Activated CD8-positive, alpha-beta memory T cell treated with anti-CD3 and anti-CD28 coated beads, Interleukin-2, amount 10 ng/mL, durations not matched to agents 7 days and 5 days (primary cell): ENCODE results near the gene DHRS2. TPM values are rescaled to one million over a fixed set of nuclear protein-coding genes. Genes with fewer than 3 reads are reported as not detected.
"Not testable (repeated sequence)": the region's sequence is repeated elsewhere in the genome, so short reads cannot be mapped to it uniquely, and the experiment has no call there.

Experiments used
- ATAC-seq: fragments of 150-1000 bp; cut with Tn5 transposase; one replicate; pipeline ENCODE4 v1.10.0; 2021; ENCODE audit warnings: moderate library complexity
- CTCF ChIA-PET: fragments of 350-600 bp; sonication (Branson Sonifier 250); formaldehyde crosslinking; loops from one replicate; lab custom pipeline; 2021; ENCODE audit warnings: antibody characterized with exemption; lab: Charles Lee
- DNase-seq: peaks from one replicate; pipeline ENCODE4 v3.0.0-alpha.2; 2020
- H3K27ac Mint-ChIP-seq: one replicate; pipeline ENCODE4 v1.8.0; 2021; ENCODE audit warnings: mild to moderate bottlenecking, mixed read lengths
- H3K27me3 Mint-ChIP-seq: one replicate; pipeline ENCODE4 v1.8.0; 2021; ENCODE audit warnings: mixed read lengths
- H3K36me3 Mint-ChIP-seq: one replicate; pipeline ENCODE4 v1.8.0; 2021; ENCODE audit warnings: mild to moderate bottlenecking, mixed read lengths
- H3K4me1 Mint-ChIP-seq: one replicate; pipeline ENCODE4 v1.8.0; 2021; ENCODE audit warnings: mixed read lengths
- H3K4me3 Mint-ChIP-seq: one replicate; pipeline ENCODE4 v1.8.0; 2021; ENCODE audit warnings: mild to moderate bottlenecking, moderate library complexity, mixed read lengths
- H3K9me3 Mint-ChIP-seq: one replicate; pipeline ENCODE4 v1.8.0; 2022; ENCODE audit warnings: low read depth, mixed read lengths
- total RNA-seq, 2 experiments: library from RNA; stranded (reverse); gene quantifications; one replicate each; pipeline ENCODE4 v1.2.3, GENCODE V29; 2021

Gene DHRS2
- total RNA-seq, 2 experiments from 2014 or later, result 1.1 to 2.7 TPM

DNA sequence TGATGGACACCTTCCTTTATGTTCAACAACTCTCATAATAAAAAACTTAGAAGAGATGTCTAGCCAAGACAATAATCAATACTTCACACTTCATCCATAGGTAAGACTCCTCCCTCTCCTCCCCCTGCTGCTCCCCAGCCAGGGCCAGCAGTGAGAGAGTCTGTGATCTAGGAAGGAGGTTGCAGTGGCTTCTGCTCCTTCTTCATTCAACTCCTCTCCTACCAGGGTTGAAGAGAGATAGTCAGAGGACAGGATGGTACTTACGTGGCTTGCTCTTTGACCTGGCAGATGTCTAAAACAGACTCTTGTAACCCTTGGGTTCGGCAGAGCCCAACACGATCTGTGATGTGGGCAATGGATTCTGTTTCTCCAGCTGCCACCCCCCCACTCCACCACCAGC lies 31.0 kb downstream of the DHRS2 start:
- Mint-ChIP-seq H3K9me3 (no peaks in the 10 kb centered on the region), H3K36me3 (peaks cover 1% of the 10 kb centered on the region), H3K27me3 (peaks cover 8% of the 10 kb centered on the region), H3K27ac (no peak overlapping the region), H3K4me3 (no peak overlapping the region), H3K4me1 (peaks cover 3% of the 10 kb centered on the region)
- DNase-seq, result no peak
- no peak for ATAC-seq
- CTCF ChIA-PET, result interaction anchor here (1.6 to 6.6 kb wide), 2 partner anchors 34 to 79 kb away, joined by 4 to 42 read pairs; no protein-coding TSS in a partner anchor

DNA sequence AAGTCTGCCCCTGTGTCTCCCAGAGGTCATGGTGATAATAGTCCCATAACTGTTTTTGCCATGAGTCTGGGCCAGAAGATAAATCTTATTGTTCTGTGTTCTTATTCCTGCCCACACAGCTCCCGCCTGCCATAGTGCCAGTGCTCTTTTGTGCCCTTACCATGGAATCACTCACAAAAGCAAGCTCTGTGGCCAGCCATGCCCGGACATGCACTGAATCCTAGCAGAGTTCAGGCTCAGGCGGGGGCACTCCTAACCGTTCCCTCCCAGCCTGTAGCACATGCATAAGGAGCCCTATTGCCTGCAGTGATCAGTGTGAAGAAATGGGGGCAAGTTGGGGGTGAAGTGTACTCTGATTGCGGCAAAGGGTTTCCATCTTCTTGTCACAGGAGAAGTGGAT lies 33.3 kb downstream of the DHRS2 start:
- Mint-ChIP-seq H3K27ac (no peak overlapping the region), H3K9me3 (no peaks in the 10 kb centered on the region), H3K36me3 (peaks cover 1% of the 10 kb centered on the region), H3K4me3 (no peak overlapping the region), H3K27me3 (peaks cover 8% of the 10 kb centered on the region), H3K4me1 (peaks cover 3% of the 10 kb centered on the region)
- DNase-seq (no peak), ATAC-seq (no peak)
- CTCF ChIA-PET, result interaction anchor here (6.6 kb wide), 1 partner anchor 36 kb away, joined by 42 read pairs; no protein-coding TSS in a partner anchor

- H3K4me1 Mint-ChIP-seq, result peaks cover 3% of the 10 kb centered on the region
- H3K4me3 Mint-ChIP-seq, result no peak overlapping the region
- H3K9me3 Mint-ChIP-seq, result no peaks in the 10 kb centered on the region
- DNase-seq (no peak), ATAC-seq (no peak)
- H3K27me3 Mint-ChIP-seq, result peaks cover 8% of the 10 kb centered on the region
- CTCF ChIA-PET, result interaction anchor here (6.6 kb wide), 1 partner anchor 37 kb away, joined by 42 read pairs; no protein-coding TSS in a partner anchor
- no peak overlapping the region for H3K27ac Mint-ChIP-seq
- peaks cover 1% of the 10 kb centered on the region for H3K36me3 Mint-ChIP-seq
Observed at GRCh38 chr14:23670481-23670880, 34.3 kb downstream of the DHRS2 start.

DNA sequence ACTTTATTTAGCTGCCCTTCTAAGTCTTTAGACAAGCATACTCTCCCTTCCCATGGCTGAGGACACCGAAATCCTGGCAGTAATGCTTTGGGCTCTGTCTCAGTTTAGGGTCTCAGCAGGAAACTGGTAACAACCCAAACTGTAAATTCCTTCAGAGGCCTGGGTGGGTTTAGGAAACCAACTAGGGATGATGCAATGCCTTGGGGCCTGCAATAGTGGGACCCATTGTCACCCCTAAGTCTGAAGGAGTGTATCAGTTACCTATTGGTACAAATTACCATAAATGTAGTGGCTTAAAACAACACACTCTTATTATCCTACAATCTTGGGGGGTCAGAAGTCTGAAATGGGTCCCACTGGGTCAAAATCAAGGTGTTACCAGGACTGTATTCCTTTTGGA lies 36.0 kb downstream of the DHRS2 start:
- Mint-ChIP-seq H3K4me3 (no peak overlapping the region), H3K27ac (no peak overlapping the region), H3K9me3 (no peaks in the 10 kb centered on the region), H3K27me3 (peaks cover 14% of the 10 kb centered on the region), H3K36me3 (peaks cover 1% of the 10 kb centered on the region), H3K4me1 (peaks cover 3% of the 10 kb centered on the region)
- CTCF ChIA-PET, result interaction anchor here (1.0 to 1.5 kb wide), 2 partner anchors 40 to 58 kb away, joined by 3 to 4 read pairs; no protein-coding TSS in a partner anchor
- DNase-seq (no peak), ATAC-seq (no peak)

DNA sequence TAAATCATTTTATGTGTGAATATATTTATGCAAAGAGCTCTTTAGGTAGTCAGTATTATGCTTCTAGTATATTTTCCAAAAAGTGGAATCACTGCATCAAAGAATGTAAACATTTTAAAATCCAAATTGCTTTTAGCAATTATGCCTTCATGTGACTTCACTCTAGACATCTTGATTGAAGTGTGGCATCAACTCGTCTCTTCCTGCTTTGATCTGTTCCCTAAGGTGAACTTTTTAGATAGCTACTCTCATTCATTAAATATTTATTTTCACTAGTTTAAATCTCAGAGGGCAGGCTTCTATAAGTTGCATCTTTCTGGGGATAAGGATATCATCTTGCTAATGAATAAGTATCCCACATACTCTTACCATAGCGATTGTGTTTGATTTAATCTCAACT lies 39.2 kb downstream of the DHRS2 start:
- Mint-ChIP-seq H3K4me3 (no peak overlapping the region), H3K27me3 (peaks cover 25% of the 10 kb centered on the region), H3K27ac (no peak overlapping the region), H3K4me1 (peaks cover 3% of the 10 kb centered on the region), H3K9me3 (no peaks in the 10 kb centered on the region), H3K36me3 (peaks cover 1% of the 10 kb centered on the region)
- DNase-seq (no peak), ATAC-seq (no peak)
- CTCF ChIA-PET, result interaction anchor here (1.2 kb wide), 1 partner anchor 44 kb away, joined by 9 read pairs; no protein-coding TSS in a partner anchor

DNA sequence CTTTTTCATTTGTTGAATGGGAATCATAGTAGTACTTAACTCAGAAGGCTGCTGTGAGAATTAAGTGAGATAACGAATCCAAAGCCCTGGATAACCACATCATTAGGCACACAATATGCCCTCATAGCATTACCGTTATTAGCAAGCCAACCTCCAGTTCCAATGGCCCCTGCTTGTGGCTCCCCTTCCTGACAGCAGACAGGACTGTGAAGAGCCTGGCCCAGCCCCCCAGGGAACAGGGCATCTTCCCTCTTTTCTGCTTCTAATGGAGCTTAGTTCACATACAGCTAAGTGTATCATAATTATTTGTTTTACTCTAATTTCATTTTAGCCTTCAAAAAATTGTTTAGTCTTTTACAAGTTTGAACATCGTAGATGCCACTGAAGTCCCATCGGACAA lies 39.7 kb downstream of the DHRS2 start:
- no peaks in the 10 kb centered on the region for H3K9me3 Mint-ChIP-seq
- no peak overlapping the region for H3K4me3 Mint-ChIP-seq
- no peaks in the 10 kb centered on the region for H3K4me1 Mint-ChIP-seq
- DNase-seq (no peak), ATAC-seq (no peak)
- H3K27me3 Mint-ChIP-seq, result peaks cover 25% of the 10 kb centered on the region
- CTCF ChIA-PET, result interaction anchor here (1.2 kb wide), 1 partner anchor 44 kb away, joined by 9 read pairs; no protein-coding TSS in a partner anchor
- H3K27ac Mint-ChIP-seq, result no peak overlapping the region
- H3K36me3 Mint-ChIP-seq, result no peaks in the 10 kb centered on the region

- H3K36me3 Mint-ChIP-seq, result no peaks in the 10 kb centered on the region
- H3K4me1 Mint-ChIP-seq, result no peaks in the 10 kb centered on the region
- ATAC-seq (no peak), DNase-seq (no peak)
- H3K27ac Mint-ChIP-seq, result no peak overlapping the region
- CTCF ChIA-PET, result interaction anchor here (0.6 kb wide), 1 partner anchor 97 kb away, joined by 4 read pairs; no protein-coding TSS in a partner anchor
- no peak overlapping the region for H3K4me3 Mint-ChIP-seq
- H3K9me3 Mint-ChIP-seq, result no peaks in the 10 kb centered on the region
- peaks cover 28% of the 10 kb centered on the region for H3K27me3 Mint-ChIP-seq
Observed at GRCh38 chr14:23681337-23681736, 45.2 kb downstream of the DHRS2 start.

DNA sequence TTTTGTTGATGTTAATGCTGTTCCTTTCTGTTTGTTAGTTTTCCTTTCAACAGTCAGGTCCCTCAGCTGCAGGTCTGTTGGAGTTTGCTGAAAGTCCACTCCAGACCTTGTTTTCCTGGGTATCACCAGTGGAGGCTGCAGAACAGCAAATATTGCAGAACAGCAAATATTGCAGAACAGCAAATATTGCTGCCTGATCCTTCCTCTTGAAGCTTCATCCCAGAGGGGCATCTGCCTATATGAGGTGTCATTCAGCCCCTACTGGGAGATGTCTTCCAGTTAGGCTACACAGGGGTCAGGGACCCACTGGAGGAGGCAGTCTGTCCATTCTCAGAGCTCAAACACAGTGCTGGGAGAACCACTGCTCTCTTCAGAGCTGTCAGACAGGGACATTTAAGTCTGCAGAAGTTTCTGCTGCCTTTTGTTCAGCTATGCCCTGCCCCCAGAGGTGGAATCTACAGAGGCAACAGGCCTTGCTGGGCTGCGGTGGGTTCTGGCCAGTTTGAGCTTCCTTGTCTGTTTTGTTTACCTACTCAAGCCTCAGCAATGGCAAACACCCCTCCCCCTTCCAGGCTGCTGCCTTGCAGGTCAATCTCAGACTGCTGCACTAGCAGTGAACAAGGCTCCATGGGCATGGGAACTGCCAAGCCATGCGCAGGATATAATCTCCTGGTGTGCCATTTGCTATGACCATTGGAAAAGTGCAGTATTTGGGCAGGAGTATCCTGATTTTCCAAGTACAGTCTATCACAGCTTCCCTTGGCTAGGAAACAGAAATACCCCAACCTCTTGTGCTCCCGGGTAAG lies 53.7 kb downstream of the DHRS2 start:
- not testable (repeated sequence) for H3K4me1 Mint-ChIP-seq, H3K27ac Mint-ChIP-seq, DNase-seq, H3K36me3 Mint-ChIP-seq, H3K27me3 Mint-ChIP-seq, ATAC-seq, H3K4me3 Mint-ChIP-seq, H3K9me3 Mint-ChIP-seq
- CTCF ChIA-PET, result interaction anchor here (1.1 to 2.4 kb wide), 3 partner anchors 24 to 101 kb away, joined by 3 to 5 read pairs (median 4); no protein-coding TSS in a partner anchor

DNA sequence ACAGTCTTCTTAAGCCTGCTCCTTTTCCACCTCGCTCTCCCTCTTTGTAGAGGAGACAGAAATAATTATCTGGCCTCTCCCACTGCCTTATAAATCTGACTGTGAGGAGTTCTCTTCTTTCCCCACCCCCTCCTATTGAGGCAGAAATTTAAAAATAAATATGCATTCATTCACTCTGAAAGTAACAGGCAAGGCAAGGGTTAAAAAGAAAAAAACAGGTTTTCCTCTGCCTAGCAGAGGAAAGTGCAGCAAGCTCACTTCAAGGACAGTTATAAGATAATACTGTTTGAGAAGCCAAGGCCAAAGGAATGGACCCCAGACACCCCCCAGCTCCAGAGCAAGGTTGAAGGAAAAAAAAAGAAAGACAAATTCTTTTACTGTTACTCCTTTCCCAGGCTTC lies 56.3 kb downstream of the DHRS2 start:
- H3K4me1 Mint-ChIP-seq, result no peaks in the 10 kb centered on the region
- H3K4me3 Mint-ChIP-seq, result no peak overlapping the region
- CTCF ChIA-PET, result no interaction called here
- H3K27me3 Mint-ChIP-seq, result peaks cover 12% of the 10 kb centered on the region
- no peaks in the 10 kb centered on the region for H3K9me3 Mint-ChIP-seq
- H3K36me3 Mint-ChIP-seq, result no peaks in the 10 kb centered on the region
- no peak overlapping the region for H3K27ac Mint-ChIP-seq
- ATAC-seq (no peak), DNase-seq (no peak)

GRCh38 chr14:23693252-23693775 lies 57.1 kb downstream of the DHRS2 start:
- DNase-seq (no peak), ATAC-seq (no peak)
- no peak overlapping the region for H3K27ac Mint-ChIP-seq
- peaks cover 17% of the 10 kb centered on the region for H3K27me3 Mint-ChIP-seq
- H3K4me1 Mint-ChIP-seq, result no peaks in the 10 kb centered on the region
- no peak overlapping the region for H3K4me3 Mint-ChIP-seq
- CTCF ChIA-PET, result no interaction called here
- no peaks in the 10 kb centered on the region for H3K9me3 Mint-ChIP-seq
- H3K36me3 Mint-ChIP-seq, result no peaks in the 10 kb centered on the region

DNA sequence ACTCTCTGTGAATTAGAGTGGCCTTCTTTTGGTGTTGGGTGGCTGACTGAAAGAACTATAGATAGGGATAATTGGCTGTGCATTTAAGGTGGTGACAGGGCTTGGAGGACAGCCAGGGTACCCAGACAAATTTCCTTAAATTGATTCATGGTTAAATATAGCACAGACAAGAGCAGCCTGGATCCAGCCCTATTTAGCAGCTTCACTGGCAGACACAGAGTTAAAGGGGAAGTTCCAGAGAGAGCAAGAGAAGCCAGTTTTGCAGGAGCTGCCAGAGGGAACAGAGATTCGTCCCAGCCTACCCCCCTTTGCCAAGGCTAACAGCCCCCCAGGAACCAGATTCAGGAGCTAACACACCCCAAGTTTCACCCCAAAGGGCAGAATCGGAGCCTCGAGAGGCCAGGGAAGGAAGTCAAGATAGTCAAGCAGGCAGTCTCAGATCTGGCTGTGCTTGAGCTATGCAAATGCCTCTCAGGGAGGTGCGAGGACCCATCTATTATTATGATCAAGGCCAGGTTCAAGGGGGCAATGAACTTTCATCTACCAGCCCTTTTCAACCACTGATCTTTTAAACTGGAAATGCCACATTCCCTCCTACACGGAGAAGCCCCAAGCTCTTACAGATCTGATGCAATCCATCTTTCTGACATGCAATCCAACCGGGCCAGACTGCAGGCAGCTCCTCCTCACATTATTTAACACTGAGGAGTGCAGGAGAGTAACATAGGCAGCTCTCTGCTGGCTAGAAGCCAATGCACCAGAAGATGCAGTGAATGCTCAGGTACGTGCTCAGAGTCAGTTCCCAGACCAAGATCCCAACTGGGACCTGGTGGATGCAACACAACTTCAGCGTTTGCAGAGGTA lies 58.2 kb downstream of the DHRS2 start:
- H3K4me1 Mint-ChIP-seq, result no peaks in the 10 kb centered on the region
- CTCF ChIA-PET, result no interaction called here
- no peaks in the 10 kb centered on the region for H3K9me3 Mint-ChIP-seq
- H3K27me3 Mint-ChIP-seq, result peaks cover 16% of the 10 kb centered on the region
- ATAC-seq (no peak), DNase-seq (no peak)
- no peak overlapping the region for H3K4me3 Mint-ChIP-seq
- no peak overlapping the region for H3K27ac Mint-ChIP-seq
- no peaks in the 10 kb centered on the region for H3K36me3 Mint-ChIP-seq
